ENCODE data around the gene FGD3. TPM values are rescaled to one million over a fixed set of nuclear protein-coding genes. Genes with fewer than 3 reads are reported as not detected.

FGD3 gene
- total RNA-seq, 4 donors from 2014 or later: 1.7 to 4.2 (median 3.3) TPM

- TF ChIP-seq POLR2A (IDR thresholded peaks at IDR 0.05) (no peak), POLR2AphosphoS5 (IDR thresholded peaks at IDR 0.05) (no peak), EP300 (IDR thresholded peaks at IDR 0.05) (no peak), CTCF (IDR thresholded peaks at IDR 0.05) (no peak)
- H3K4me1 ChIP-seq: peaks cover 0 to 9% (median 0%) of the 10 kb centered on the region in 3 donors
- H3K36me3 ChIP-seq: no peaks in the 10 kb centered on the region
- no peak for ATAC-seq
- H3K9me3 ChIP-seq: no peaks in the 10 kb centered on the region
- no peak overlapping the region for H3K27ac ChIP-seq
- 20 to 92% methylated on average over 1 to 5 of the region's 12 CpGs for WGBS, 2 donors (ENCODE audit: low coverage in 1 of 2)
- H3K27me3 ChIP-seq: peaks cover 7% of the 10 kb centered on the region
- no peak overlapping the region for H3K4me3 ChIP-seq
Measured at GRCh38 chr9:93064392-93065134, 117.2 kb downstream of the FGD3 start.

GRCh38 chr9:93065135-93065720 is 117.9 kb downstream of the FGD3 start:
- H3K4me3 ChIP-seq: no peak overlapping the region
- peaks cover 0 to 3% (median 0%) of the 10 kb centered on the region in 3 donors for H3K4me1 ChIP-seq
- no peaks in the 10 kb centered on the region for H3K9me3 ChIP-seq
- H3K27ac ChIP-seq: no peak overlapping the region
- no peak for ATAC-seq
- peaks cover 1% of the 10 kb centered on the region for H3K27me3 ChIP-seq
- 86% methylated on average over 5 to 6 of the region's 15 CpGs for WGBS, 2 donors (ENCODE audit: low coverage in 1 of 2)
- H3K36me3 ChIP-seq: no peaks in the 10 kb centered on the region
- TF ChIP-seq POLR2AphosphoS5 (IDR thresholded peaks at IDR 0.05) (no peak), POLR2A (IDR thresholded peaks at IDR 0.05) (no peak), CTCF (IDR thresholded peaks at IDR 0.05) (no peak)

GRCh38 chr9:93066978-93067603 is 119.8 kb downstream of the FGD3 start:
- Histone ChIP-seq H3K4me1 (peaks cover 0 to 14% (median under 1%) of the 10 kb centered on the region in 3 donors), H3K27ac (no peak overlapping the region), H3K9me3 (no peaks in the 10 kb centered on the region), H3K27me3 (no peaks in the 10 kb centered on the region), H3K4me3 (no peak overlapping the region), H3K36me3 (no peaks in the 10 kb centered on the region)
- TF ChIP-seq POLR2A (IDR thresholded peaks at IDR 0.05): no peak
- no peak for TF ChIP-seq POLR2AphosphoS5 (IDR thresholded peaks at IDR 0.05)
- no peak for TF ChIP-seq EP300 (IDR thresholded peaks at IDR 0.05)
- no peak for TF ChIP-seq CTCF (IDR thresholded peaks at IDR 0.05)
- WGBS, 2 donors (ENCODE audit: low coverage in 1 of 2): 79 to 98% methylated on average over 2 to 3 of the region's 3 CpGs
- no peak for ATAC-seq

- peaks cover 0 to 30% (median 9%) of the 10 kb centered on the region in 3 donors for H3K4me1 ChIP-seq
- H3K9me3 ChIP-seq: no peaks in the 10 kb centered on the region
- 89 to 94% methylated on average over 4 of the region's 4 CpGs for WGBS, 2 donors (ENCODE audit: low coverage in 1 of 2)
- H3K4me3 ChIP-seq: no peak overlapping the region
- TF ChIP-seq POLR2AphosphoS5 (IDR thresholded peaks at IDR 0.05): no peak
- TF ChIP-seq EP300 (IDR thresholded peaks at IDR 0.05): no peak
- no peak for TF ChIP-seq CTCF (IDR thresholded peaks at IDR 0.05)
- no peak for TF ChIP-seq POLR2A (IDR thresholded peaks at IDR 0.05)
- no peak for ATAC-seq
- no peak overlapping the region for H3K27ac ChIP-seq
- H3K36me3 ChIP-seq: no peaks in the 10 kb centered on the region
- H3K27me3 ChIP-seq: no peaks in the 10 kb centered on the region
Measured at GRCh38 chr9:93068956-93069355, 121.6 kb downstream of the FGD3 start.
